GM19397 (cell line): ENCODE data around the gene JOSD2.
"Not testable (repeated sequence)": the region's sequence is repeated elsewhere in the genome, so short reads cannot be mapped to it uniquely, and the experiment has no call there.

Experiments used
- ATAC-seq: cut with Tn5 transposase; IDR thresholded peaks from one replicate; pipeline ENCODE4 v1.9.1; 2021; ENCODE audit warnings: mild to moderate bottlenecking, moderate library complexity; ENCODE audit not compliant: unreplicated experiment

The JOSD2 gene

DNA sequence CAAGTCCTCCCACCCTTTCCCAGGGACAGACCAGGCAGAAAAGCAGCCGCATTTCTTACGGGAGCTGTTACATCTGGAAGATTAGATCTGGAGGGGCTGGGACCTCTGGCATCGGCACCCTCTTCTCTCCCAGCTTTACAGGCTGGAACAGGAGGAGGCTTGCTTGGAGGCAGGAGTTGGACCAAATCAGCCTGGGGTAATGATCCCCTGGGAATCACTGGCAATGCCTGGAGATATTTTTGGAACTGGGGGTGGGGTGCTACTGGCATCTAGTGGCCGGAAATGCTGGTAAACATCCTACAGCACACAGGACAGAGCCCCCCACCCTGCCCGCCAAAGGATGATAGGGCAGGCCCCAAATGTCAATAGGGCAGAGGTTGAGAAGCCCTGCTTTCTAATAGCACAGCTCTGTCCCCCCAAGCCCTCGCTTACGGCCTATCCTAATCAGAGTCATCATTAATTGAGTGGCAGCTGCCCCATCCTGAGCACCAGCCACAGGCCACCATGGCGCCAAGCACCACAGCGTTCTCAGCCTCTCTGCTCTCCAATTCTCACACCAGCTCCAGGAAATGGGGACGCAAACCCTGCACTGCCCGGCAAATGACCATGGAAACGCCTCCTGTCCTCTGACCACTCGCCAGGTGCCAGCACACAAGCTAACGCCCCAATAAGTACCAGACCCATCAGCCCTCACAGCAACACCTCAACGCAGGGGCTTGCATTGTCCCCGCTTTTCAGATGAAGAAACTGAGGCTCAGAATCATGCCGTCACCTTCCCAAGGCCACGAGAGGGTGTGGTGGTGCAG is 36.6 kb upstream of the JOSD2 start:
- no peak for ATAC-seq

- ATAC-seq = no peak
Observed at GRCh38 chr19:50546527-50547221, 35.7 kb upstream of the JOSD2 start.

DNA sequence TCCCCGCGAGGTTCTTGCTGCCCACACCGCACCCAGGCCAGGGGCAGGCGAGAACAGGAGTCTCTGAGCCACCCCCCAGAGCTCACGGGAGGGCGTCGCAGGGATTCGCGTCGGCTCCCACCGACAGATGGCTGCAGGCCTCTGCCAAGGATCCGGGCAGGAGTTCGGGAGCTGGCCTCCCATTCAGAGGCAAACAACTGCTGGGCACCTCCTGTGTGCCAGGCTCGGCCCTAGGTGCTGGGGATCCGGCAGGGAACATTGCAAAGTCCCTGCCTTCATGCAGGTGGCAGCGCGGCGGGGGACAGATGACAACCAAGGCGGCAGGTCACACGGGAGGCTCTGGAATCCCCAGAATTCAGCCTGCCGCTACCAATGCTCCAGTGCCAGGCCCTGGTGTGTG is 32.0 kb upstream of the JOSD2 start:
- ATAC-seq = no peak

- ATAC-seq = no peak
Observed at GRCh38 chr19:50537769-50538230, 26.8 kb upstream of the JOSD2 start.

GRCh38 chr19:50537306-50537685 is 26.3 kb upstream of the JOSD2 start:
- ATAC-seq = no peak

GRCh38 chr19:50536662-50537305 is 25.8 kb upstream of the JOSD2 start:
- ATAC-seq = no peak

GRCh38 chr19:50535672-50536187 is 24.7 kb upstream of the JOSD2 start:
- ATAC-seq = no peak

GRCh38 chr19:50534478-50534877 is 23.5 kb upstream of the JOSD2 start:
- no peak for ATAC-seq

- no peak for ATAC-seq
Observed at GRCh38 chr19:50532952-50533351, 22.0 kb upstream of the JOSD2 start.

GRCh38 chr19:50531171-50531612 is 20.2 kb upstream of the JOSD2 start:
- ATAC-seq = no peak

- ATAC-seq = not testable (repeated sequence)
Observed at GRCh38 chr19:50528052-50528451, 17.1 kb upstream of the JOSD2 start.

DNA sequence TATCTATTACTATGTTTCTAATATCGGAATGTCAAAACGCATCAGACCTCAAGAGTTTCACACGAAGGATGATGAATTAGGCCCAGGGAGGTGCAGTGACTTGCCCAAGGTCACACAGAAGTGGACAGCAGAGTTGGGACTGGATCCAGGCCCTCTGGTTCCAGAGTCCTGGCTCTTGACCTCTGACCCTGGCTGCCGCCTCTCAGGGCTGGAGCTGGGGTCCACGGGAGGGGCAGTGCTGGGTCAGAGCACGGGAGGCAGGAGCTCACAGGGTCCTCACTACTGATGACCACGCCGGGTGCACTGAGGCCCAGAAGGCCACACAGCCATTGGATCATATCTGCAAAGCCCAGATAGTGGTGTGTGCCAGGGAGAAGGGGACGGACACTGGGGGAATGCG is 11.9 kb upstream of the JOSD2 start:
- ATAC-seq = no peak

DNA sequence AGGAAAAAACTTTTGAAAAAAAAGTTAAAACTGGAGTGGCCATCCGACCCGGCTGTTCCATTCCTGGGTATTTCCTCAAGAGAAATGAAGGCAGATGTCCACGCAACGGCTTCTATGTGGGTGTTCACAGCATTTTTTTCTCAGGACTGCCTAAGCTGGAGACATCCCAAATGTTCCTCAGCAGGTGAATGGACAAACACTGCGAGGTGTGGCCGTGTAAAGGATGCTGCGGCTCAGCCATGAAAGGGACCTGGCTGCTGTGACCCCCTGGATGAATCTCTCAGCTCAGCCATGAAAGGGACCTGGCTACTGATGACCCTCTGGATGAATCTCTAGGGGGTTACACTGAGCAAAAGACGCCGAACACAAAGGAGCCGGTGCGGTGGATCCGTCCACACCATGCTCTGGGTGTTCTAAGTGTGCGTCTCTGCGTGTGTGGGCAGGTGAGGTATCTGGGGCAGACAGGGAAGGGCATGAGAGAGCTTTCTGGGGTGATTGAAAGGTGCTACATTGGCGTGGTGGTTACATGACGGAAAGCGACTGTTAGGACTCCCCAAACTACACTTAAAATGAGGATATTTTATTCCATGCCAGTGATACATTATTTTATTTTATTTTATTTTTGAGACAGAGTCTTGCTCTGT is 10.0 kb upstream of the JOSD2 start:
- ATAC-seq = no peak

- no peak for ATAC-seq
Observed at GRCh38 chr19:50519006-50519575, 8.1 kb upstream of the JOSD2 start.

DNA sequence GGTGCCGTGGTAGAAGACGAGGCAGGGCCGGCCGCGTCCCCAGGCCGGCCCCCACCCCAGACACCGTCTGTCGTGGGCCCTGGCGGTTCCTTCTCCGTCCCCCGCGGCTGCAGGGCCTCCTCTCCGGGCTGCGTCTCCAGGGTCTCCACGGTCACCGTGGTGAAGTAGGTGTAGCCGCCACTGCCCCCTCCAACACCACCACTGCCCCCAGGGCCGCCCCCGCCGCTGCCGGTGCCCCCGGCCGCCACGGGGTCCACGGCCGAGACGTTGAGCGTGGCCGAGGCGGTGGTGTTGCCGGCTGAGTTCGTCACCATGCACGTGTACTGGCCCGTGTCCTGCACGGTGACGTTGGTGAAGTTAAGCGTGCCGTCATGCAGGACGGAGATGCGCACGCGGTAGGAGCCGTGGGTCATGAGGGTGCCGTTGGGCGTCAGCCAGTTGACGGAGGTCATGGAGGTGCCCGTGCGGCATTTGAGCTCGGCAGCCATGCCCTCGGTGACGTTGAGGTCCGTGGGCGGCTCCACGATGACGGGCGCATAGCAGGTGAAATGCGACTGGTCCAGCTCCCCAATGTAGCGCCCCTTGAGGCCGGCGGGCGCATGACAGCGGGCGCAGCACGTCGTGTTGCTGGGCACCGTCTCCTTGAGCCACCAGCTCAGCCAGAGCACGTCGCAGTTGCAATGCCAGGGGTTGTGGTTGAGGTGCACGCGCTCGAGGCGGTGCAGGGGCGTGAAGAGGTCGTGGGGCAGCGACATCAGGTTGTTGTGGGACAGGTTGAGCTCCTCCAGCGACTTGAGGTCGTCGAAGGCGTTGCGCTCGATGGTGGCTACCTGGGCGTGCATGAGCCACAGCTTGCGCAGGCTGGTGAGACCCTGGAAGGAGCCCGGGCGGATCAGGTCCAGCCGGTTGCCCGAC is 7.4 kb upstream of the JOSD2 start:
- ATAC-seq = no peak

GRCh38 chr19:50517704-50518075 is 6.7 kb upstream of the JOSD2 start:
- no peak for ATAC-seq

GRCh38 chr19:50516964-50517703 is 6.1 kb upstream of the JOSD2 start:
- no peak for ATAC-seq

DNA sequence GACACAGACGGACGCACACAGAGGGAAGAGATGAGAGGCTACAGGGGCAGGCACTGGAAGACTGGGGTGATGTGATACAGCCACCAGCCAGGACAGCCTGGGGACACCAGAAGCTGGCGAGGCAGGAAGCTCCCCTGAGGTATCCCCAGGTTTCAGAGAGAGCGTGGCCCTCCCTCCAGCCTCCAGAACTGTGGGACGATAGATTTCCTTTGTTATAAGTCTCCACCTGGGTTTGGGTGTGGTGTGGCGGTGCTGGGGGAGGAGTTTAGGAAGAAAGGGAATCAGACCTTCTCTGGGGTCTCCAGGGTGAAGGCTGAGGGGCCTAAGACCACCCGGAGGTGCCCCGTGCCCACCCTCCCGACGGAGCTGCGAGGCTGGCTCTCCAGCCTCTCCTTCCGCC is 5.5 kb upstream of the JOSD2 start:
- ATAC-seq = no peak

- no peak for ATAC-seq
Observed at GRCh38 chr19:50515168-50515561, 4.2 kb upstream of the JOSD2 start.
